ENCODE data around the gene SLC30A10.

DNA sequence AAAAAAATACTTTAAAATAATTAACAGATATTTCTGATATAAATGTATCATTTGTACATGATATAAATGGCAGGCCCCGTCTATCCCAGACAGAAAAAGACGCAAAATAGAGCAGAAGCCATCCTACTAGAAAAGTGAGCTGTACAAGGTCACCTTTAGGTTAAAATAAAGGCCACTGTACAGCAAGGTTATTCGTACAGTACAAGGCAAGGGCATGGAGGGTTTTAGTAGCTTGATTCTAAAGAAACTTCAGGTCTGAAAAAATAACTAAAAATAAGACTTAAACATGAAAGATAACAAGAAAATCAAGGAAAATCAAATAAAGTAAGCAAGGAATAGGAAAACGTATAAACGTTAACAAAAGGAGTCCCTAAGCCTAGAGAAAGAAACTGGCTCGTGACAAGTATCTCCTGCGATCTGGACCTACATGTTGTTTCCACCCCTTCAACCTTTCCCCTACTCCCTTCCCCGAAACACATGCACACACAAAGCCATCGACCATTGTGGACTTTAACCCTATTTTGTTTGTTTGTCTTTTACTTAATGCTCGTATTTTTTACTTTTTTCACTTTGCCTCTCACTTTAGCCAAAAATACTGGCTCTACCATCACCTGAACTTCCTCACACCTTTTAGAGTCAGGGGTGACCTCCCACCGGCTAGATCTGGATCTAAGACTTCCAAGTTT is 26.5 kb upstream of the SLC30A10 start:
- TF ChIP-seq POLR2AphosphoS5 (IDR thresholded peaks at IDR 0.05) (no peak), CTCF (IDR thresholded peaks at IDR 0.05) (no peak), POLR2A (IDR thresholded peaks at IDR 0.05) (no peak)

Measured in gastroesophageal sphincter (tissue), 3 donors.